Measurements from ENCODE around the gene KRT16.
"Not testable (repeated sequence)": the region's sequence is repeated elsewhere in the genome, so short reads cannot be mapped to it uniquely, and the experiment has no call there.

DNA sequence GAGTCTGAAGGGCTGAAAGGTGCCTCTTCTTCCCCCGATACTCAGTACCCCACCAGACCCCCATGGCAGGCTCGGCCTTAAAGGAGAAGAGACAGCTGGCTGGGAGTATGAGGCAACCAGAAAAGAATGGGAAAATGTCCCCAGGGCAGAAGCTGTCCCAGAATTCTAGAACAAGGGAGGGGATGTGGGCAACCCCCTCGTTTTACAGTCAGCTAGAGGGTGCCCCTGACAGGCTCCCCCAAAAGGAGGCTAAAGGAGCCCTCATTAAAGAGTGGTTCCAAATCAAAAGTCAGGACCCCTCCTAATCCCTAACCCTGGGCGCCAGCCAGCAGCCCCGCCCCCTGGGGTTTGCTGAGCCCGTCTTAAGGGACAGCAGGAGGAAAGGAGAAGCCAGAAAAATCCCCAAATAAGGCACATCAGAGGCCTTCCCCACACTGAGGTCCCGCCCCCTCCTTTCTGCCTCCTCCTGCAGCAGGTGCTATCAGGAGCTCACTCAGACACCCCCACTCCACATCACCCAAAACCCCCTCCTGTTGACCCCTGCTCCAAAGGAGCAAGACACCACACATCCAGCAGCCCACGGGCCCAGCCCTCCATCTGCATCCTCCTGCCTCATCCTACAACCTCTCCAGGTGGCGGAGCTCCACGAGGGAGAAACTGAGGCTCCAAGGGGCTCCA, 10.8 kb upstream of the KRT16 start:
- TF ChIP-seq, protein P1, sequence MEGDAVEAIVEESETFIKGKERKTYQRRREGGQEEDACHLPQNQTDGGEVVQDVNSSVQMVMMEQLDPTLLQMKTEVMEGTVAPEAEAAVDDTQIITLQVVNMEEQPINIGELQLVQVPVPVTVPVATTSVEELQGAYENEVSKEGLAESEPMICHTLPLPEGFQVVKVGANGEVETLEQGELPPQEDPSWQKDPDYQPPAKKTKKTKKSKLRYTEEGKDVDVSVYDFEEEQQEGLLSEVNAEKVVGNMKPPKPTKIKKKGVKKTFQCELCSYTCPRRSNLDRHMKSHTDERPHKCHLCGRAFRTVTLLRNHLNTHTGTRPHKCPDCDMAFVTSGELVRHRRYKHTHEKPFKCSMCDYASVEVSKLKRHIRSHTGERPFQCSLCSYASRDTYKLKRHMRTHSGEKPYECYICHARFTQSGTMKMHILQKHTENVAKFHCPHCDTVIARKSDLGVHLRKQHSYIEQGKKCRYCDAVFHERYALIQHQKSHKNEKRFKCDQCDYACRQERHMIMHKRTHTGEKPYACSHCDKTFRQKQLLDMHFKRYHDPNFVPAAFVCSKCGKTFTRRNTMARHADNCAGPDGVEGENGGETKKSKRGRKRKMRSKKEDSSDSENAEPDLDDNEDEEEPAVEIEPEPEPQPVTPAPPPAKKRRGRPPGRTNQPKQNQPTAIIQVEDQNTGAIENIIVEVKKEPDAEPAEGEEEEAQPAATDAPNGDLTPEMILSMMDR (optimal IDR thresholded peaks at IDR 0.05 in 1 of 3, IDR thresholded peaks at IDR 0.05 in 1 of 3, conservative IDR thresholded peaks at IDR 0.05 in 1 of 3; ENCODE audit: extremely low read depth in 1 of 3, insufficient read depth in 2 of 3, low read length in 3 of 3) = not testable (repeated sequence)
- not testable (repeated sequence) for TF ChIP-seq EZH2 (IDR thresholded peaks at IDR 0.05; ENCODE audit: low read length)
